ENCODE measurements around the gene GPRIN2. TPM values are rescaled to one million over a fixed set of nuclear protein-coding genes. Genes with fewer than 3 reads are reported as not detected.
"Not testable (repeated sequence)": the region's sequence is repeated elsewhere in the genome, so short reads cannot be mapped to it uniquely, and the experiment has no call there.

GPRIN2 gene
- total RNA-seq, 1 experiment from 2014 or later = 10.5 TPM

- H4K5ac ChIP-seq (ENCODE audit: insufficient read length, low read depth, low read length); H2BK5ac ChIP-seq (ENCODE audit: insufficient read length, low read length); H3K14ac ChIP-seq (ENCODE audit: insufficient read depth, low read length); H3K27ac ChIP-seq (ENCODE audit: insufficient read length, low read depth, low read length); DNase-seq; H3K23ac ChIP-seq (ENCODE audit: insufficient read length, low read depth, low read length); H3K9me3 Mint-ChIP-seq; H3K9me3 ChIP-seq (ENCODE audit: control insufficient read depth, low read depth, low read length); H3K4ac ChIP-seq (ENCODE audit: low read depth, low read length); H3K9ac ChIP-seq (ENCODE audit: extremely low read depth, insufficient read length, low read length); H3K4me1 Mint-ChIP-seq; H3T11ph ChIP-seq (ENCODE audit: low read length); H3K27me3 Mint-ChIP-seq (ENCODE audit: low read depth); H3K4me2 ChIP-seq (ENCODE audit: insufficient read depth, insufficient read length, low read length); H3K79me2 ChIP-seq (ENCODE audit: insufficient read depth, low read length); H3K4me1 ChIP-seq (ENCODE audit: insufficient read depth, low read length); H3K36me3 Mint-ChIP-seq (ENCODE audit: insufficient read depth in 1 of 3, low read depth in 3 of 3); H4K20me1 ChIP-seq (ENCODE audit: control insufficient read depth, insufficient read depth, insufficient read length); H4K91ac ChIP-seq (ENCODE audit: insufficient read length, low read depth, low read length); H2BK20ac ChIP-seq (ENCODE audit: low read depth, low read length, poor library complexity, severe bottlenecking); H2BK15ac ChIP-seq (ENCODE audit: low read depth, low read length); H3K27me3 ChIP-seq (ENCODE audit: insufficient read depth, low read length); H2BK120ac ChIP-seq (ENCODE audit: low read depth, low read length, poor library complexity, severe bottlenecking); H4K8ac ChIP-seq (replicated peaks; ENCODE audit: insufficient read length, low read depth, low read length); H3K27ac Mint-ChIP-seq; H3K23me2 ChIP-seq (ENCODE audit: insufficient read length, low read depth, low read length, poor library complexity, severe bottlenecking); H3K18ac ChIP-seq (ENCODE audit: insufficient read length, low read depth, low read length); H3K79me1 ChIP-seq (ENCODE audit: insufficient read depth, low read depth, low read length, poor library complexity, severe bottlenecking); H2AFZ ChIP-seq (ENCODE audit: low read length); H3K4me3 Mint-ChIP-seq; H3K56ac ChIP-seq (ENCODE audit: insufficient read length, low read depth, low read length); H2AK5ac ChIP-seq (ENCODE audit: insufficient read length, low read length); H2BK12ac ChIP-seq (ENCODE audit: insufficient read length, low read depth, low read length): not testable (repeated sequence)
- no CpG with 5 or more reads among the region's 13 CpGs for WGBS (ENCODE audit: extremely low coverage, insufficient read length, low lambda C conversion rate)
These were observed 28.8 kb upstream of the GPRIN2 start for GRCh38 chr10:46585246-46585645.

- not testable (repeated sequence) for H3K79me2 ChIP-seq (ENCODE audit: insufficient read depth, low read length); H3K4me1 Mint-ChIP-seq; H2BK20ac ChIP-seq (ENCODE audit: low read depth, low read length, poor library complexity, severe bottlenecking); H3K27me3 Mint-ChIP-seq (ENCODE audit: low read depth); H4K8ac ChIP-seq (replicated peaks; ENCODE audit: insufficient read length, low read depth, low read length); H4K5ac ChIP-seq (ENCODE audit: insufficient read length, low read depth, low read length); H3K36me3 Mint-ChIP-seq (ENCODE audit: insufficient read depth in 1 of 3, low read depth in 3 of 3); H3K56ac ChIP-seq (ENCODE audit: insufficient read length, low read depth, low read length); H2BK120ac ChIP-seq (ENCODE audit: low read depth, low read length, poor library complexity, severe bottlenecking); H2AFZ ChIP-seq (ENCODE audit: low read length); H3K18ac ChIP-seq (ENCODE audit: insufficient read length, low read depth, low read length); H3K27me3 ChIP-seq (ENCODE audit: insufficient read depth, low read length); DNase-seq; H3K79me1 ChIP-seq (ENCODE audit: insufficient read depth, low read depth, low read length, poor library complexity, severe bottlenecking); H3K9ac ChIP-seq (ENCODE audit: extremely low read depth, insufficient read length, low read length); H2BK5ac ChIP-seq (ENCODE audit: insufficient read length, low read length); H3K23ac ChIP-seq (ENCODE audit: insufficient read length, low read depth, low read length); H3K4me1 ChIP-seq (ENCODE audit: insufficient read depth, low read length); H3K23me2 ChIP-seq (ENCODE audit: insufficient read length, low read depth, low read length, poor library complexity, severe bottlenecking); H2AK5ac ChIP-seq (ENCODE audit: insufficient read length, low read length); H3T11ph ChIP-seq (ENCODE audit: low read length); H2BK15ac ChIP-seq (ENCODE audit: low read depth, low read length); H3K4me3 Mint-ChIP-seq; H4K20me1 ChIP-seq (ENCODE audit: control insufficient read depth, insufficient read depth, insufficient read length); H4K91ac ChIP-seq (ENCODE audit: insufficient read length, low read depth, low read length); H3K9me3 Mint-ChIP-seq; H3K14ac ChIP-seq (ENCODE audit: insufficient read depth, low read length); H3K27ac ChIP-seq (ENCODE audit: insufficient read length, low read depth, low read length); H3K27ac Mint-ChIP-seq; H3K9me3 ChIP-seq (ENCODE audit: control insufficient read depth, low read depth, low read length); H3K4ac ChIP-seq (ENCODE audit: low read depth, low read length); H2BK12ac ChIP-seq (ENCODE audit: insufficient read length, low read depth, low read length); H3K4me2 ChIP-seq (ENCODE audit: insufficient read depth, insufficient read length, low read length)
- no CpG with 5 or more reads among the region's 11 CpGs for WGBS (ENCODE audit: extremely low coverage, insufficient read length, low lambda C conversion rate)
These were observed 27.7 kb upstream of the GPRIN2 start for GRCh38 chr10:46584196-46584595.

All from H9 (cell line).